Kidney capillary endothelial cell (primary cell): ENCODE measurements around the gene HOXB8.

Experiments
- DNase-seq: peaks from one replicate; pipeline ENCODE4 v3.0.0-alpha.2; 2018; ENCODE audit warnings: low spot score

HOXB8 gene

DNA sequence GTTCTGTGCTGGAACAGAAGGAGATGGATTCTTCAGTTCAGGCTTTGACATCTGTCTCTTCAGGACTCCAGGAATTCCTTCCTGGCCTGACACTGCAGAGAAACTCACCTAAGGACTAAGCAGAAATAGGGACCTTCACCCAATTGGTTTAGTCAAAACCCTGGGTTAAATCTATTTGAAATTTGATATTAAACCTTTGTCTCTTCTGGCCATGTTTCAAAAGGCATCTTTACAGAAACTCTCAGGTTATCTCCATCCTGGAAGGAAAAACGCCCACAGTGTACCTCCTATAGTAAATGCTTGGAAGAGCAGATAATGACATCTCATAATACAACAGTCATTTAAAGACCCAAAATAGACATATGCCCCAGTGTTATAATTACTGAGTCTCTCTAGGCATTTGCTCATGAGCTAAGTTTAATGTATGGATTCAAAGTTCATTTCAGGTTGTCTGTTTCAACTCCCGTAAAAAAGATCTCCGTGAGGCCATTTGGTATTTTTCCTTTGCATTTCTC lies 31.3 kb downstream of the HOXB8 start:
- no peak for DNase-seq

DNA sequence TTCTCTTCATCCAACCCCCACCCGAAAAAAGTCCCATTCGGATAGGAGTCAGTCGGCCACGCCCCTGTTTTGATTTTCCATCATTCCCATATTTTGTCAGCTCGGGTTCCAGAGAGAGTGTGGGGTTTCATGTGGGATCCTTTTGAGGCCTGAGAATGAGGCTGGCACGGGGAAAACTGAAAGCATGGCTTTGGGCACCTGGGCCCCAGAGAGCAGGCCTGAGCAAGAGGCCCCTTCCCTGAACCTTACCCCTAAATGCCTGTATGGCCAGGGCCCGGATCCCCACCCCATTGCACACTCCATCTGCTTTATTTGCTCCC lies 32.4 kb downstream of the HOXB8 start:
- no peak for DNase-seq

DNA sequence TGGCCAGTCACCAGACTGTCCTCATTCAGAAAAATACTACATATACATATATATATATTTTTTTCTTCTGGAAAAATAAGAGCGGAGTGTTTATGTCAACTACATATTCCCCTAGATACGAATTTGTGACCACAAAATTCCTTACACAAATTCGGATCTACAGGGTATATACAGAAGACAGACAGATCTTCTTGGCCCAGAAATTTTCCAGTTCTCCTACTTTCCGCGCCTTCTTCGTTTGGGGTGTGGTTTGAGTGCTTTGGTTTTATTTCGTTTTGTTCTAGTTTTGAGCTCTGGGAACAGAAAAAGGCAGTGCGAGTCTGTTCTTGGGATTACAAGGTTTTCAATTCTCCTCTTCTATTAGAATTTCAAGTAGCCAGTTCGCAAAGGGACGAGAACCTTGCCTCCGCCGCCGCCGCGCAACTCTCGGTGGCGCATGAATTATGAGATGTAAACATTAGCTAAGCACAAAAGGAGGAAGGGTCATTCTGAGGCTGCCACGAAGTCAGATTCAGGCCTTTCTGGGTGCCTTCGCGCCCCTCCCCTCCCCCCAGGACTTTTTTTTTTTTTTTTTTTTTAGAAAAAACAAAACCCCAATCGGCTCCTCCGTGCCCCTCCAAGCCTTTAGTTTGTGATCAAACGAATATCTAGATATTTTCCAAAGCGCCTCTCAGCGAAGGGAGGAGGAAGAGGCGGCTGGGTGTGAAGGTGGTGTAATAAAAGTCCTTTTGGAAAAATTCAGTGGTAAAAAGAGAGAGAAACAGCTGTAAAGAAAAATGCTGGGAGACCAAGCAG lies 35.1 kb downstream of the HOXB8 start:
- DNase-seq = no peak

DNA sequence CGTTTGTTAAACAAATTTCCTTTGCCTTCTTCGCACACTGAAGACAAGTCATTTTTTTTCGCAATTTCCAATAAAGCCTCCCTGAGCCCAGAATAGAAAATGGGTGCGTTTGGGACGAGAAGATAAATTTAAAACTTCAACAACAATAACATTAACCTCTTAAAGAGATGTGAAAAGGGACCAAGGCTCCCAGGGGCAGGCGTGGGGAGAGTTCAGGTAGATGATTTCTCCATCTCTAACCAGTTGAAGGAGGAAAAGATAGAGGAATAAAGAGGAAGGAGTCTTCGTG lies 35.7 kb downstream of the HOXB8 start:
- no peak for DNase-seq

DNA sequence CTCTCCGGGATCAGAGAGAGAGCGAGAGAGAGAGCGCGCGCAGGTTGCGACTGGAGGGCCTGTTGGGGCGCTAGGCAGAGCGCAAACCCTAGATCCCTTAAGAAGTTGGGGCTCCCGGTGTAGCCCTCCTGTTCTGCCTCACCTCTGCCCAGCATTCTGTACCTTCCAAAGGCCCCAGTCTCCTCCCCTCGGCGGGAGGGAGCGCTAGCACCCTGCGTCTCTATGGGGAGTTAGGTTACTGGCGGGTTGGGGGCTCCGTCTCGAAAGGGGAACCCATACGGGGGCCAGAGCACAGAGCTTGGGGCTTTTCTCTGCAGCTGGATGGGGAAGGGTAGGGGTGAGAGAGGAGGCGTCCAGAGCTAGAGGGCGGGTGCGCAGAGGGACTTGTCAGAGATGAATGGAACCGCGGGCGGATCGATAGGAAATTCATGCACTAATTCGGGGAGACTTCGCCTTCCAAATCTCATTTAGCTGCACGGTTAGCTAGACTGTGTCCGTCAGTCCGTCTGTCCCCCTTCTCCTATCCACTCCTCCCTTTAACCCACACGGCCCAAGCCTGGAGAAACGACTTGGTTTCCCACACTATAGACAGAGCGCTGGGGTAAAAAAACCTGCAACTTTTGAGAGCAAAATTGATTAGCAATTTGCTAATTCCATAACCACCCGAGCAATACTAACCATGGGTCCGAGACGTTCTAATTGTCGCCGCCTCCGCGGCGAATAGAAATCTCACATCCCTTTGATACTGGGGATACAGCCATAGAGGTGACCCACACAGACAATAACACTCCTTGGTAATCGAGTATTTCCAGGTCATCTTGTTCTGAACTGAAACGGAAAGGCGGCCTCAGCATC lies 36.2 kb downstream of the HOXB8 start:
- no peak for DNase-seq

DNA sequence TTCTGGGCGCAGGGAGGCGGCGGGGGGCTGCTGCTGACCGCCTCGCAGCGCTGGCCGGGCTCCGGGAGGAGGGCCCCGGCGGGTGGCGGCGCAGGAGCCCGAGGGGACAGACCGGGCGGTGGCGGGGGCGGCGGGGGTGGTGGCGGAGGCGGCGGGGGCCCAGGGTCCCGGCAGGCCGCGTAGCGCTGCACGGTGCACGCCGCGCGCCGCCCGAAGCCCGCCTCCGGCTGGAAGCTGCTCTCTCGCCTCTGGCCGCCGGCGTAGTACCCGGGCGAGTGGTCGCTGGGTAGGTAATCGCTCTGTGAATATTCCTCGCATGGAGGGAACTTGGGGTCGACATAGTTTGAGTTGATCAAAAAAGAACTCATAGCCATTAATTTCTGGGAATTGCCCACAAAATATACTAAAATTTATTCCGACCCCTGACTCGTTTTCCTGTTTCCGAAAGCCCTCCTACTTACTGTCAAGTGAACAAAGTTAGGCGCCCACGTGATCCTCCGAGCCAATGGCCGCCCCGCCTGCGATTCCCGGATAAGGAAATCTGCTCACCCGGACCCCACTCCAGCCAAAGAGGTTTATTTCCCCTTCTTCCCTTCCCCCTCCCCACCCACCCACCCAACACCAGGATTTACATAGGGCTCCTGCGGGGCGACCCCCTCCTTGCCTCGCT lies 37.0 kb downstream of the HOXB8 start, which contains the start of gene HOXB4:
TSS of gene HOXB4 (minus strand) at position 405 of the 670 bp plus-strand sequence. CDS start at position 374, 31 bp downstream.
- peak; percentile 81 for DNase-seq

DNA sequence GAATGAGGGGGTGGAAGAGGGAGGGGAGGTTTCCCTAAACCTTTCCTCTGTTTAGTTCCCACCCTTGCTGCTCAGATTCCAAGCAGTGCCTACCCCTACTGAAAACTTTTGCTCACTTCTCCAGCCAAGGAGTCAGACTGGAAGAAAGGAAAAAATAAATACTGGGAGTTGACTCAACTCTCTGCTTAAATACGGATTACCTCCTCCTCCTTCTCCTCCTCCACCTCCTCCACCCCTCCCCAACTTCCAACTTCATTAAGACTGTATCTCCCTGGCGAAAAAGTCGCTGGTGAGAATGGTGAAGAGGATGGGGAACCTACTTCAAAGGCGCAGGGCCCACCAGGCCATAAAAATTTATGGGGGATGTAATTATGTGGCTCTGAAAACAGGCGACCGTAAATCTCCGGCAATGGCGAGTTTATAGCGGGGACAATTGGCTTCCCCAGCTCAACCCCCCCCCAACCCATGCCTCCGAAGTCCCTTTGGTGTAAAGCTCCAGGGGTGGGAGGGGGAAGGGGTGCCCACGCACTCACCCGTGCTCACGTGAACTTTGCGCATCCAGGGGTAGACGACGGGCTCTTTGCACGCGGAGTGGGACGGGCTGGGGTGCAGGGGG lies 37.7 kb downstream of the HOXB8 start:
- DNase-seq = no peak

DNA sequence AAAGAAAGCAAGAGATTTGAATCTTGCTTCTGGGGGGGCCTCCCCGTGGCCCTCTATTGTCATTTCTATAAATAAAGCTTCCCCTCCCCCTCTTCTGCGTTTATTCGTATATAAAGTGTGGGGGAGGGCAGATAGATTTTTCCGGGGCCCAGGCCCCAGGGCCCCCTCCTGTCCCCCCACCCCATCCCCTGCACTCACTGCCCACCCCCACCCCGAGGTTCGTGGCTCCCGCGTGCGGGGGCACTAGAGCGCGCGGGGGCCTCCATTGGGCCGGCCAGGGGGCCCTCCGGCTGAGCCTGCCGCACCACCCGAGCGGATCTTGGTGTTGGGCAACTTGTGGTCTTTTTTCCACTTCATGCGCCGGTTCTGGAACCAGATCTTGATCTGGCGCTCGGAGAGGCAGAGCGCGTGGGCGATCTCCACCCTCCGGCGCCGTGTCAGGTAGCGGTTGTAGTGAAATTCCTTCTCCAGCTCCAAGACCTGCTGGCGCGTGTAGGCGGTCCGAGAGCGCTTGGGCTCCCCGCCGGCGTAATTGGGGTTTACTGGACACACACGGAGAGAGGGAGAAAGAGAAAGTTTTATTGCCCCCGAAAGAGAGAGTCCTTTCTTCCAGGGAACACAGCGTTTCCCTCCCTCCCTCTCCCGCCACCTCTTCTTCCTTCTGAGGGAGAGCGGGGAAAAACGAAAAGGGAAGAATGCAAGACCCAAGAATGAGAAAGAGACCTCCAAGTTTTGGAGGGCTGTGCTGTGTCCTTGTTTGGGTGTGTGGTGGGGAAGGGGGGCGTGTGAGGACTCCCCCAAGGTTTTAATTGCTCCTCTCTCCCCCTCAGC lies 38.4 kb downstream of the HOXB8 start:
- no peak for DNase-seq

DNA sequence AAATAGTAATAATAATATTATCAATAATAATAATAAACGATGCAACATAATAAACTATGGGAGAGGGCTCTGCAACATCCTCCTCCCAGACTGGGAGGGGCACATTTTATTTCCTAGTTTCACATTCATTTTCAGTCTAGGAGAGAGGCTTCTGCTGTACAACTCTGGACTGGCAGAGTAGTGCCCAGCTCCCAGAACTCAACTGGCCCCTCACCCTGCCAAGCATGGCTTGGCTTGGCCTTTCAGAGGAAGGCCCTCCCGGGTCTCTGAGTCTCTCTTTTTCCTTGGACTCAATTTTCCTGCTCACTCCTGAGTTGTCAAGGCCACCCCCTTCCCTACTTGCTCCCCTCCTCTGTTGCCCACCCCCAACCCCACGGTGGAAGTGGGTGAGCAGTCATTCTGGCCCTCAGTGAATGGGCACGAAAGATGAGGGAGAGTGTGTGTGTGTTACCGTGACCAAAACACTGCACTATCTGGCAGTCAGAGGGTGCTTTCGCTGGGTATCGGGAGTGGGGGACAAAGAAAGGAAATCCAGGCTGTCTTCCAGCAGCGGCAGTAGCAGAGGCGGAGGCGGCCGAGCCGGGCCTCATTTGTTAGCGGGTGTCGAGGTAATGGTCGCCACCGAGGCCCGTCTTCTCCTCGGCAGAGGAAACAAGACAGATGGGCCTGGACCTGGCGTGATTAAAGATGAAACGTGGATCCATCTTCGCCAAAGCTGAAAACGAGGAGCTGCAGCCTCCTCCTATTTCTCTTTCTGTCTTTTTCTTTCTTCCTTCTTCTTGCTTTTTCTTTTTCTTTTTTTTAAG lies 39.2 kb downstream of the HOXB8 start:
- DNase-seq = no peak

DNA sequence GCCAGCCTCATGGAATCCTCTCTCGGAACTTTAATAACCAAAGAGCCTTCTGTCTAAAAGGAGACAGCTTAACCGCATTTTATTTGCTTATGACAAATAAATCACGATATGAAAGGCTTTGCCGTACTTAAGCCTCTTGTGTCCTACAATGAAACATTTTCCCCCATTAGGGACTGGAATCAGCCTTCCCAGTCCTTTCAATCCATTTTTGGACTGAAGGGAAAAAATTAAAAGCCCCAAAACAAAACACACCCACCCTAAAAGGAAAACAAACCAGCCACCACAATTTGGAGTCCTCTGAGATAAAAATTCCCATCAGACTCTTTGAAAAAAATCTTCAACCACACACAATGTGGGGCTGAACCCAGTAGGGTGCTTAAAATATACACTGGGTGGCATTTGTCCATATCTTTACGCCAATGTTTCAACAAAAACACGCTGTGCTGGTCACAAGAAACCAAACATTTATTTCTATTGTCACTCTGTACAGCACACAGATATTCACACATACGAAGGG lies 40.0 kb downstream of the HOXB8 start:
- DNase-seq = no peak

DNA sequence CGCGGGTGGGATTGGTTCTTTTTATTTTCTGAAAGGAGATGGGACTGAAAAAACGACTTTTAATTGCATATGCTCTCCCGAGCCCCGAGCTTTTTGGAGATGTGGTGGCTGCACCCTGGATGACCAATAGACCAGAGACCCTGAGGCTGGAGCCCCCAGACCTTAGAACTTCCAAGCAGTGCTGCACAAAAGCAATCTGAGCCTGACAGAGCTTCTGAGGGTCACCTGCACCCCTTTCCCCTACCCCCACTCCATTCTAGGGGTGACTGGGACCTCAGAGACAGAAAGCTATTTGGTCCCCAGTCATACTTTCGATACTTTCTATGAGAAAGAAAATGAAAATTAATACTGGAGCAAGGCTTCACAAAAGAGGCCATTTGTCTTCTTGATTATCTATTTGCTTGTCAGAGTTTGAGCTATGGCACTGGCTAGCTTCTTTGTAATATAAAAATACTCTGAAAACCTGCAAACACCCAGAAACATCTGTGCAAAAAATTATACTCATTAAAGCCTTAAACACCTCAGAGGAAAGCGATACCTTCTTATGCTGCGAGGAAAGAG lies 40.5 kb downstream of the HOXB8 start:
- DNase-seq = no peak

DNA sequence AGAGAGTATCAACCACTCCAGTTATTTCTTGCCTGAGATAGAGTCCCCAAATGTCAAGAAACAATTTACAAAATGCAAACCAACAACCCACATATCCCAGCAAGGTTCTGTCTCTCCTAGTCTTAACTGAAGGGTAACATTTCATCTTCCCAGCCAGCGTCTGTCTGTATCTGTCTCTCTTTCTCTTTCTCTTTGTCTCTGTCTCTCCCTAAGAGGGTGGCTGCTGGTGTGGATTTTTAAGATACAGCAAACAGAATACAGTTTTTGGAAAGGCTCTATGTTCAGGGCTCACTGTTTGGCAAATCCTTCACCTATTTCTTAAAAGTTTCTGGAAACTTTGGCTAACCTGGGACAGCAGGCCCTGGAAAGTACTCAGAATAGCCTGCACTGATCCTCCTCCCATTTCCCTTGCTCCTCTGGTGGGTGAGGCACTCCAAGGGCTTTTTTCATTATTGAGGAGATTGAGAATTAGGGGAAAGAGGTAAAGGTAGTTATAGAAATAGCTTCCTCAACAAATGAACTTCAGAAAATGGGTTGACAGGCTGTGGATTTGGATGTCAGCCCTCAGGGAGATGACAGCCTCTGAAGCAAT lies 43.2 kb downstream of the HOXB8 start:
- DNase-seq = no peak

DNA sequence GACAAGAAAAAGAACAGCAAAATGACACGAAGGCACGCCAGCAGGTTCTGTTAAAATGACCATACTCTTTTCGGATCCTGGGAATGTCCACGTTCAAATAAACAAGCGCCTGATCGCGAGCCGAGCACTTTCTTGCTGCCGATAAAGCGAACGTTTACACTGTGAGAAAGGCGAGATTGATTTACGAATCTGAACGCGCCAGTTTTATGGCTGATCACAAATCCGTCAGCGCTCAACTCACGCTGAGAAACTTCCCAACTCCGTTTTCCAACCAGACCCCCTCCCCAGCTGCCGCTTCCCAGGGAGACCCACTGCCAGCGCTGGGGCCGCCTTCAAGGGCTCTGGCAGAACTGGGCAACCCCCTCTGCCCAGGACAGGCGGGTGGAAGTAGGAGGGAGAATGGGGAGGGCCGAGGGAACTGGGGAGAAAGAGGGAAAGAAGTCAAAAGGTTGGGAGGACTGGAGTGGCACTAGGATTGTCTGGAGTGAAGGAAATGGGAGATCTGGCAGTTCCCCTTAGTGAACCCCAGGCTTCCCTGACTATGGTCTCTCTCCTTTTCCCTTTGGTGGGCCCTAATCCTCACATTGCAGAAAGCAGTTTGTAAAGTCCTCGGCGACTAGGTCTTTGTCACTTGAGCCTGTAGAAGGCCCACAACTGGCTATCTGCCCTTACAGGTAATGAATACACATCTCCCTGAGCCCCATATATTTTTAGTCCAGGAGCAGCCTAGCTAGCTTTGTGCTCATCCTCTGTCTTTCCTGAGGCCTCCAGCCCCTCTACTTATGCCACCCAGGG lies 43.9 kb downstream of the HOXB8 start:
- DNase-seq = no peak

DNA sequence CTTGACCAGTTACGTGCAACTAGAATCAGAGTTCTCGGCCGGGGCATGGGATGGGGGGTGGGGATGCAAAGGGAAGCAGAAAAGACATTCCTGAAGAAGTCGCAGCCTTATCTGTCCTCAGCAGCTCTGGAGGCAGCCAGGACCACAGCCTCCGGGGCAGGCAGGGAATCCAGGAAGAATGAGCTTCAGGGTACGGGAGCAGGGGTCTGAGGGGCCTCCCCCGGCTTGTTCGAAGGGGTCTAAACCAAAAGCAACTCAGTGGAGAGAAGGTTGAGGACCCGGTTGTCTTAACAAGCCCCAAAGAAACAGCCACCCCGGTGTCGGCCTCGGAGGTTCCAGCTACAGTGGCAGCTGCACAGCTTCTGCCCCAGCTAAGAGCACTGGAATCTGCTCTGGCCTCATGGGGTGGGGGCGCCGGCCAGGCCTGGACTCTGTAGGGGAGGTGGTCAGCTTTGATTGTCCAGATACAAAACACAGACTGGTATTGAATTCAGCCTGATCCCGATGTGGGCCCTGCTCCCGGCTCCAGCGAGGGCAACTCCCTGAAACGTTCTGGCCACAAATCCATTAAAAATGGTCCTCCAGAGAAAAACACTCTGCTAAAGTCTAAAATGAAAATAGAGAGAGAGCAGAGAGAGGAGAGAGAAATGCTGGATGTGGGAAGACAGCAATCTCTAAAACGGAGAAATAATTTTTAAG lies 44.6 kb downstream of the HOXB8 start:
- no peak for DNase-seq

DNA sequence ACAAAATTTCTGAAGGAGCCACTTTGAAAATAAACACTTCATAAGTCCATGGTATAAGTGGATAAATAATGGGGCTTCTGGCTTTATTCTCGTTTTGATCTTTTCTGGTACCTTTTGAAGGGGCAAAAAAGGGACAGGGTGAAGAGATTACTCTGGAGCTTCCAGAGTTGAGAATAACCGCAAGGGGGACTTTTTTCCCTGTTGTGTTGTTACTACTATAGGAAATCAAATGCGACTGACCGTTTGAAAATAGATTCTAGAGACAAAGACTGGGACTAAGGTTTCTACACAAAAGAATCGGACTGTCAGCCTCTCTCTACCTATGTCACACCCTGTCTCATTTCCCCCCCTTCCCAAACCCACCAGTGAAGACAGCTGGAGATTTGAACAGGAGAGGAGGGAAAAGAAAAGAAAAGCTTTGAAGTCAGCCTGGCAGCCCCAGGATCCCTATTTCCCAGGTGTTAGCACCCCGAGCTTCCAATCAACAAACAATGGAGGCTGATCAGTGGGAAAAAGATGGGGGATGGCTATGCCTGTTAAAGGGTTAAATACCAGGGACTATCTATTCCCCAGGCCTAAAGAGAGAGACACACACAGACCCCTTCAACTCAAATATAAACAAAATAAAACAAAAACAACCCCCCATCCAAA lies 45.3 kb downstream of the HOXB8 start:
- DNase-seq = no peak

DNA sequence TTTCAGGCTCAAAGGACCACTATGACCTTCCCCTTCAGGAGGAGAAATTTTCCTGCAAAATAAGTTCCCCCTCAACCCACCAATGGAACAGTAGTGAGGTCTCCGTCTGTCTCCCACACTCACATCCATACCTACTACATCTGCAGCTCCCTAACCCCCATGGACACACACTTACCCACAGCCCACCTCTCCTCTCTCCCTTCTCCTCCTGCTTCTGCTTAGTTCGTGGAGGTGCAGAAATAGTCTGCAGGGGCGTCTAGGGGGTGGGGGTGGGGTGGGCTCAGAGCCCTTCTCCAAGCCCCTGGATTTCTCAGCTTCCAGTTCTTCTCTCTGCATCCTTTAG lies 45.9 kb downstream of the HOXB8 start:
- DNase-seq = no peak

DNA sequence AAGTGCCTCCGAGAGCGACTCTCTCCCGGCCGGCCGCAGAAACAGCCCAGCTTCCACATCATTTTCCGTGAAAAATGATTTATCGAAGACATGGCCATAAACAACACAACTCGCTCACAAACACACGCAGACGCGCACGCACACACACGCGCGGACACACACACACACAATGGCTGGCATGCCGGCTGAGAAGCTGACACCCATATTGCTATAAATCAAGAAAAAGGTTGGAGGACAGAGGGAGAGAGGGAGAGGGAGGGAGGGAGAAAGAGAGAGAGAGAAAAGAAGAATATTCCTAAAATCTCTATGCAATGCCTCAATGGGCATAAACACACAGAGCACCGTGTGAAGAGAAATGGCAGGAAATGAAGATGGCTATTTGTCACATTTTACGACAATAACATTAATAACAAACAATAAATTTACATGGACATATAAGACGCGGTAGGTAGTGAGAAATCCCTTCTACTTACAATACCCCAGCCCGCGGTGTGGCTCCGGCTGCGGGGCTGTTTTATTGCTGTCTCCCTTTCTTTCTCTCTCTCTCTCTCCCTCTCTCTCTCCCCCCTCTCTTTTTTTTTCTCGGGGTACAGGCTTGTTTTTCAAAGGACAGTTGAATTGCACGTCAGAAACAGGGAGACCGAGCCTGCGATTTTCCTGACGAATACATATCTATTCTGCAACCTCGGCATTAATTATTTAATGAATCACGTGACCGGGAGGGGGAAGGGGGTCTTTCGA lies 46.4 kb downstream of the HOXB8 start:
- no peak for DNase-seq
